ENCODE measurements around the gene ID1. TPM values are rescaled to one million over a fixed set of nuclear protein-coding genes. Genes with fewer than 3 reads are reported as not detected.

ID1 gene
- polyA plus RNA-seq, 2 of the 4 experiments (the other 2 are of a cell fraction), result 237 to 432 TPM

GRCh38 chr20:31633339-31633914 lies 28.3 kb downstream of the ID1 start:
- peak overlapping the region in 1 of 2 experiments; percentile 86; a peak in 4 of 6 replicates for H3K27ac ChIP-seq
- ATAC-seq (no peak), DNase-seq (ENCODE audit: low read depth in 1 of 2, low spot score in 1 of 2) (no peak), FAIRE-seq (no peak)
- H3K4me2 ChIP-seq, result peak overlapping the region; percentile 65; the same call in 2 of the 3 replicates
- 85% methylated on average over 12 of the region's 14 CpGs for WGBS (ENCODE audit: missing lambda C conversion rate)
- no peak overlapping the region for H3K4me3 ChIP-seq
- ChIA-PET CTCF (interaction anchor here (0.6 to 14.5 kb wide), 57 partner anchors 8 to 185 kb away, joined by 3 to 197 read pairs (median 5); partner anchors contain the start of genes BCL2L1, ID1 and TPX2), POLR2A (interaction anchor here (0.5 to 2.2 kb wide), 2 partner anchors 28 to 90 kb away, joined by 3 to 18 read pairs; partner anchors contain the start of gene ID1)
- no peaks in the 10 kb centered on the region for H3K9me3 ChIP-seq
- H3K4me1 ChIP-seq, result no peaks in the 10 kb centered on the region
- TF ChIP-seq PBX3 (IDR thresholded peaks at IDR 0.05) (no peak), CBX8 (IDR thresholded peaks at IDR 0.05) (no peak), TFCP2L1 (CRISPR knock-in tag; IDR thresholded peaks at IDR 0.05) (no peak), CHD2 (IDR thresholded peaks at IDR 0.05; ENCODE audit: low read length, partially characterized antibody) (no peak), PHF8 (IDR thresholded peaks at IDR 0.05; ENCODE audit: borderline replicate concordance, low read depth) (no peak), POLR2AphosphoS2 (conservative IDR thresholded peaks at IDR 0.05; ENCODE audit: low read length) (no peak), ZFP36 (IDR thresholded peaks at IDR 0.05; ENCODE audit: borderline replicate concordance, partially characterized antibody) (no peak), ESRRA (IDR thresholded peaks at IDR 0.05; ENCODE audit: borderline replicate concordance, low read length) (no peak), RFX5 (IDR thresholded peaks at IDR 0.05) (no peak), EHF (CRISPR knock-in tag; IDR thresholded peaks at IDR 0.05) (no peak), RCOR1 (IDR thresholded peaks at IDR 0.05; ENCODE audit: low read depth, low read length) (no peak), JUN (IDR thresholded peaks at IDR 0.05) (no peak), USF2 (IDR thresholded peaks at IDR 0.05) (no peak), GATA3 (IDR thresholded peaks at IDR 0.05; ENCODE audit: borderline replicate concordance) (no peak), RNF2 (IDR thresholded peaks at IDR 0.05; ENCODE audit: borderline replicate concordance, low read depth) (no peak), NPAS2 (CRISPR knock-in tag; IDR thresholded peaks at IDR 0.05; ENCODE audit: borderline replicate concordance) (no peak), MAZ (IDR thresholded peaks at IDR 0.05; ENCODE audit: borderline replicate concordance, low read depth, low read length) (no peak), BCL3 (IDR thresholded peaks at IDR 0.05) (no peak), HOXA7 (CRISPR knock-in tag; IDR thresholded peaks at IDR 0.05) (no peak)

GRCh38 chr20:31637660-31638059 lies 32.6 kb downstream of the ID1 start, which contains the start of gene COX4I2:
TSS of gene COX4I2 (plus strand) at chr20:31637912. CDS start at chr20:31639018, 1,106 bp downstream.
- H3K4me2 ChIP-seq, result no peak within 1 kb of the TSS
- H3K4me1 ChIP-seq, result no peaks in the 10 kb centered on the region
- DNase-seq (ENCODE audit: low read depth in 1 of 2, low spot score in 1 of 2) (no peak), ATAC-seq (no peak), FAIRE-seq (no peak)
- ChIA-PET CTCF (interaction anchor here (0.6 to 14.5 kb wide), 3 partner anchors 75 to 94 kb away, joined by 3 to 197 read pairs (median 7); partner anchors contain the start of gene BCL2L1), POLR2A (no interaction called here)
- H3K9me3 ChIP-seq, result no peaks in the 10 kb centered on the region
- H3K4me3 ChIP-seq, result no peak within 1 kb of the TSS
- TF ChIP-seq EHF (CRISPR knock-in tag; IDR thresholded peaks at IDR 0.05) (no peak), HES2 (IDR thresholded peaks at IDR 0.05) (no peak), HEYL (CRISPR knock-in tag; IDR thresholded peaks at IDR 0.05) (no peak), RCOR1 (IDR thresholded peaks at IDR 0.05; ENCODE audit: low read depth, low read length) (no peak), KDM1A (IDR thresholded peaks at IDR 0.05; ENCODE audit: low read depth) (no peak), HOXB13 (CRISPR knock-in tag; IDR thresholded peaks at IDR 0.05; ENCODE audit: low read depth) (no peak), JUNB (IDR thresholded peaks at IDR 0.05) (no peak), USF2 (IDR thresholded peaks at IDR 0.05) (no peak)
- WGBS (ENCODE audit: missing lambda C conversion rate), result 83% methylated on average over 13 of the region's 34 CpGs
- 0 out of 6 replicates have a peak within 1 kb of the TSS, but pooled peaks of 1 of the 2 experiments have one; percentile 21 for H3K27ac ChIP-seq

All from A549 (cell line).